Skin epidermis (tissue), 12 donors: Measurements from ENCODE around the gene CSF2RB.

ENCODE experiments used
- H3K27ac ChIP-seq, 21 experiments: fragments of 200-600 bp; sonication (generic) in 11 of 21; one replicate each; pipeline ENCODE4 v1.5.0; 2020; ENCODE audit warnings: mild to moderate bottlenecking in 3 of 21, inconsistent platforms in 2 of 21, moderate library complexity in 2 of 21
- H3K4me3 ChIP-seq, 7 experiments: fragments of 200-600 bp; sonication (generic) in 2 of 7; one replicate each; pipeline ENCODE4 v1.5.0; 2020; ENCODE audit warnings: inconsistent platforms in 2 of 7, mild to moderate bottlenecking in 2 of 7, moderate library complexity in 1 of 7

Gene CSF2RB

GRCh38 chr22:36930041-36930935 lies 16.9 kb downstream of the CSF2RB start:
- Histone ChIP-seq H3K27ac (no peak overlapping the region), H3K4me3 (no peak overlapping the region)

GRCh38 chr22:36931446-36931845 lies 18.0 kb downstream of the CSF2RB start:
- Histone ChIP-seq H3K4me3 (no peak overlapping the region), H3K27ac (no peak overlapping the region)

DNA sequence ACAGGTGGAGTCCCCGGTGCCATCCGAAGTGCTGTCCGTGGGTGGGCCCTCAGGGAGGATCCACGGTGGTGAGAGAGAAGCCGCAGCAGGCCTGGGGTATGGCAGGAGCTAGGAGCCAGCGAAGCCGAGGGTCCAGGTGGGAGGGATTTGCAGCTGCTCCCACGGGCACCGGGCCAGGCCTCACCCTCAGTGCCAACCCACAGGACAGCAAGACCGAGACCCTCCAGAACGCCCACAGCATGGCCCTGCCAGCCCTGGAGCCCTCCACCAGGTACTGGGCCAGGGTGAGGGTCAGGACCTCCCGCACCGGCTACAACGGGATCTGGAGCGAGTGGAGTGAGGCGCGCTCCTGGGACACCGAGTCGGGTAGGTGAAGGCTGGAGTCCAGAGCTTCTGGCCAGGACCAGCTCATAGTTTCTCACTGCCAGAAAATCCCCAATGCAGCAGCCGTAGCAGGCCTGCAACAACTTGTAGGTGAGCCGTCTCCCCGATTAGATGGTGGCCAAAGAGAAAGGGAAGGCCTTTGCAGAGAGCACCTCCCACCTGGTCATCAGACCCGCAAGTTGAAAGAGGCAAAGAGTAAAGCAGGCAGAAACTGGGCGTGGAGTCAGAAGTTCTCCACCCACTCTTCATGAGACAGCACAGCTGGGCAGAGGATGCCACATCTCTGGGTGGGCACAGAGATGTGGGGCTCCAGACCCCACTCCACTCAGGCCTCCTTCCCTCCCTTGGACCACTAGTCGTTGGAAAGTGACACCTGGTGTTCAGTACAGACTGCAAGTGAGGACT lies 20.4 kb downstream of the CSF2RB start:
- Histone ChIP-seq H3K4me3 (no peak overlapping the region), H3K27ac (no peak overlapping the region)

GRCh38 chr22:36934418-36935312 lies 21.2 kb downstream of the CSF2RB start:
- no peak overlapping the region for H3K4me3 ChIP-seq
- no peak overlapping the region for H3K27ac ChIP-seq

DNA sequence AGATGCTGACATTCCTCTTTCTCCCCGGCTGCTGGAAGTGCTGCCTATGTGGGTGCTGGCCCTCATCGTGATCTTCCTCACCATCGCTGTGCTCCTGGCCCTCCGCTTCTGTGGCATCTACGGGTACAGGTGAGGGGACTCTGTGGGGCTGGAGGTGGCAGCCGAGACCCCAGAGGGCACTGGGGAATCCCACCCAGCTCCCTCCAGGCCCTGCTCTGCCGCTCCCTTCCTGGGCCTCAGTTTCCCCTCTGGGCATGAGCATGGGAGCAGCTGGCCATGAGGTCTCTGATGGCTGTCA lies 21.8 kb downstream of the CSF2RB start:
- no peak overlapping the region for H3K27ac ChIP-seq

DNA sequence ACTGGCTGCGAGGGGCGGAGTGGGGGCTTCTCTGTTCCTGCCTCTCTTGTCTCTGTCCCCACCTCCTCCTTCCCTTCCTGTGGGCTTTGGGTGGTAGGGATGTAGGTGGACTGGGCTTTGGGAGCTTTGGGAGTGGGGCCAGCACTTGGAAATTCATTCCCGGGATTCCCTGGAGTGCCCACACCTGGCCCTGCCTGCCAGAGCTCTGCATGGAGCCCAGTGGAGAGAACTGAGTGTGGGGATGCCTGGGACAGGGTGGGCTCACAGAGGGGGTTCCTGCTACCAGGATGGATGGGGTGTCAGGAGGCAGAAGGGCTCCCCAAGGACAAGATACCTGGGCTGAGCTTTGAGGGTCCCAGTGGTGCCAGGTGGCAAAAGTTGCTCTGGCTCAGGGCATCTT lies 22.3 kb downstream of the CSF2RB start:
- peak overlapping the region in 2 of 21 experiments; percentile 3 to 27 for H3K27ac ChIP-seq
- no peak overlapping the region for H3K4me3 ChIP-seq

More for the DNA sequence above, 21.8 kb downstream of the CSF2RB start:
- no peak overlapping the region for H3K4me3 ChIP-seq

- no peak overlapping the region for H3K4me3 ChIP-seq
- peak overlapping the region in 3 of 21 experiments; percentile 3 to 30 (median 27) for H3K27ac ChIP-seq
Observed at GRCh38 chr22:36936362-36937116, 23.1 kb downstream of the CSF2RB start.

DNA sequence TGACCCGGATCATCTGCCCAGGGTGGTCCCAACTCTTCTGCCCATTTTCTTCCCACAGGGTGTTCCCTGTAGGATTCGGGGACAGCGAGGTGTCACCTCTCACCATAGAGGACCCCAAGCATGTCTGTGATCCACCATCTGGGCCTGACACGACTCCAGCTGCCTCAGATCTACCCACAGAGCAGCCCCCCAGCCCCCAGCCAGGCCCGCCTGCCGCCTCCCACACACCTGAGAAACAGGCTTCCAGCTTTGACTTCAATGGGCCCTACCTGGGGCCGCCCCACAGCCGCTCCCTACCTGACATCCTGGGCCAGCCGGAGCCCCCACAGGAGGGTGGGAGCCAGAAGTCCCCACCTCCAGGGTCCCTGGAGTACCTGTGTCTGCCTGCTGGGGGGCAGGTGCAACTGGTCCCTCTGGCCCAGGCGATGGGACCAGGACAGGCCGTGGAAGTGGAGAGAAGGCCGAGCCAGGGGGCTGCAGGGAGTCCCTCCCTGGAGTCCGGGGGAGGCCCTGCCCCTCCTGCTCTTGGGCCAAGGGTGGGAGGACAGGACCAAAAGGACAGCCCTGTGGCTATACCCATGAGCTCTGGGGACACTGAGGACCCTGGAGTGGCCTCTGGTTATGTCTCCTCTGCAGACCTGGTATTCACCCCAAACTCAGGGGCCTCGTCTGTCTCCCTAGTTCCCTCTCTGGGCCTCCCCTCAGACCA lies 24.0 kb downstream of the CSF2RB start:
- Histone ChIP-seq H3K4me3 (no peak overlapping the region), H3K27ac (peak overlapping the region in 2 of 21 experiments; percentile 27 to 31)

DNA sequence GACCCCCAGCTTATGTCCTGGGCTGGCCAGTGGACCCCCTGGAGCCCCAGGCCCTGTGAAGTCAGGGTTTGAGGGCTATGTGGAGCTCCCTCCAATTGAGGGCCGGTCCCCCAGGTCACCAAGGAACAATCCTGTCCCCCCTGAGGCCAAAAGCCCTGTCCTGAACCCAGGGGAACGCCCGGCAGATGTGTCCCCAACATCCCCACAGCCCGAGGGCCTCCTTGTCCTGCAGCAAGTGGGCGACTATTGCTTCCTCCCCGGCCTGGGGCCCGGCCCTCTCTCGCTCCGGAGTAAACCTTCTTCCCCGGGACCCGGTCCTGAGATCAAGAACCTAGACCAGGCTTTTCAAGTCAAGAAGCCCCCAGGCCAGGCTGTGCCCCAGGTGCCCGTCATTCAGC lies 24.6 kb downstream of the CSF2RB start:
- no peak overlapping the region for H3K4me3 ChIP-seq
- no peak overlapping the region for H3K27ac ChIP-seq

DNA sequence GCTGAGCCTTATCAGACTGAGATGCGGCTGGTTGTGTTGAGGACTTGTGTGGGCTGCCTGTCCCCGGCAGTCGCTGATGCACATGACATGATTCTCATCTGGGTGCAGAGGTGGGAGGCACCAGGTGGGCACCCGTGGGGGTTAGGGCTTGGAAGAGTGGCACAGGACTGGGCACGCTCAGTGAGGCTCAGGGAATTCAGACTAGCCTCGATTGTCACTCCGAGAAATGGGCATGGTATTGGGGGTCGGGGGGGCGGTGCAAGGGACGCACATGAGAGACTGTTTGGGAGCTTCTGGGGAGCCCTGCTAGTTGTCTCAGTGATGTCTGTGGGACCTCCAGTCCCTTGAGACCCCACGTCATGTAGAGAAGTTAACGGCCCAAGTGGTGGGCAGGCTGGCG lies 25.5 kb downstream of the CSF2RB start:
- H3K27ac ChIP-seq = no peak overlapping the region
- H3K4me3 ChIP-seq = no peak overlapping the region

DNA sequence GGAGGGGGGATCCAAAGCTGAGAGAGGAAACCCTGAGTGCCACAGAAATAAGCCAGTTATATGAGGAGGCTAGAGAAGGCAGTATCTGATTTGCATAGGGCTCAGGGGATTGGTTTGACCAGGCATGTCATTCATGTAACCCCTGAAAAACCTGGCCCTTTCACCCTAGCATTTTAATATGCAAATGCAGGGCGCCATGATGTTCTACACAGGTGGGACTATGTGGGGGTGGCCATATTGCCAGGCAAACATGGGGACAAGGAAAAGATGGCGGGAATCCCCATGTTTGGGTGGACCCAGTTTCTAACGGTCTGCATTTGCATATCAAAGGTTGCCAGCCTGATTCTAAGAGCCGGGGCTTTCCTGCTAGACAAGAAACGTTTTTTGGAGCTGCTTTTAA lies 27.2 kb downstream of the CSF2RB start:
- Histone ChIP-seq H3K4me3 (no peak overlapping the region), H3K27ac (no peak overlapping the region)

- H3K27ac ChIP-seq = peak overlapping the region in 1 of 21 experiments; percentile 24
- no peak overlapping the region for H3K4me3 ChIP-seq
Observed at GRCh38 chr22:36942556-36942955, 29.1 kb downstream of the CSF2RB start.

DNA sequence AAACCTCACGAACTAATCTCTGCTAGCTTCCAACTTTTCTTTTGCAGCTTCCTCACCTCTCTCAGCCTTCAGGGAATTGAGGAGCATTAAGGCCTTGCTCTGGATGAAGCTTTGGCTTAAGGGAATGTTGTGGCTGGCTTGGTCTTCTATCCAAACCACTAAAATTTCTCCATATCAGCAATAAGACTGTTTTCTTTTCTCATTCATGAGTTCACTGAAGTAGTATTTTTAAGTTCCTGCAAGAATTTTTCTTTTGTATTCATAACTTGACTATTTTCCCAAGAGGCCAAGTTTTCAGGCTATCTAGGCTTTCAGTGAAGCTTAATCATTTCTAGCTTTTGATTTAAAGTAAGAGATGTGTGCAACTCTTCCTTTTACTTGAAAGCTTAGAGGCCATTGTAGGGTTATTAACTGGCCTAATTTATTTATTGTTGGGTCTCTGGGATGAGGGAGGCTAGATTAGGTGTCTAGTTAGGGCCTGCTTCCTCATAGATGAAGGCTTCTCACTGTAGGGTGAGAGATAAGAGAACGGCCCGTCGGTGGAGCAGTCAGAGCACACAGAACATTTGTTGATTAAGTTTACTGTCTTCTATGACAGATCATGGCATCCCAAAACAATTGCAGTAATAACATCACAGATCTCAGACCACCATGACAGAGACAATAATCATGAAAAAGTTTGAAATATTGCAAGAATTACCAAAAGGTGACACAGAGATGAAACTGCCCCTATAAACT lies 33.2 kb downstream of the CSF2RB start:
- Histone ChIP-seq H3K27ac (no peak overlapping the region), H3K4me3 (no peak overlapping the region)

DNA sequence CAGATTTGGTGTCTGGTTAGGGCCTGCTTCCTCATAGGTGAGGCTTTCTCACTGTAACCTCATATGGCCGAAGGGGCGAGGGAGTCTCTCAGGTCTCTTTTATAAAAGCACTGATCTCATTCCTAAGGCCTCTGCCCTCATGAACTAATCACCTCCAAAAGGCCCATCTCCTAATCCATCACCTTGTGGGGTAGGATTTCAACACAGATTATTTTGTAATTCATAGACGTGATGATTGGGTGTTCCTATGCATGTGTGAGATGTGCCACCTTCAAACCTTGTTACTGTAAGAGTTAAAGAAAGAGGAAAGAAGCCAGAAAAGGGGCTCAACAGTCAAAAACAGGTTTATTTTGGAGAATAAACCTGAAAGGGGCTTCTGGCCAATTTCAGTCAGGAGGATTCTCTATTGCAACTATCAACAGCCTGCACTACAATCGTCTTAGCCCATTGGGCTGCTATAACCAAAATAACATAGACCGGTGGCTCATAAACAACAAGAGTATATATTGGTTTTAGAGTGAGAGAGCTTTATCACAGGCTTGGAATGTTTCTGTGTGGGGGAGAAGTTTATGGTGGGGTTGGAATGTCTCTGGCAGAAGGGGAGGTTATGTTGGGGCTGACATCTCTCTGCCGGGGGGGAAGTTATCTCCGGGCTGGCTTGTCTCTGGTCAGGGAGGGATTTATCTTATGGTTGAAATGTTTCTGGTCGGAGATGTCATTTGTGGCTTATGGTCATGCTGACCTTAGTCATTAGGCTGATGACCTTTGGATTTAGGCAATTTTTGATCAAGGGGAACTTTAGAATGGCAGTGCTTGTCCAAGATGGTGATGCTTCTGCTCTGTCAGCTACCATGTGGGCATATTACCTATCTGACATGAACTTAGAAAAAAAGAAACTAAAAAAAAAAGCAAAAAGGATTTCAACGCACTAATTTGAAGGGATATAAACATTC lies 35.1 kb downstream of the CSF2RB start:
- Histone ChIP-seq H3K27ac (no peak overlapping the region), H3K4me3 (no peak overlapping the region)

GRCh38 chr22:36950797-36951590 lies 37.6 kb downstream of the CSF2RB start:
- no peak overlapping the region for H3K27ac ChIP-seq
- H3K4me3 ChIP-seq = no peak overlapping the region

DNA sequence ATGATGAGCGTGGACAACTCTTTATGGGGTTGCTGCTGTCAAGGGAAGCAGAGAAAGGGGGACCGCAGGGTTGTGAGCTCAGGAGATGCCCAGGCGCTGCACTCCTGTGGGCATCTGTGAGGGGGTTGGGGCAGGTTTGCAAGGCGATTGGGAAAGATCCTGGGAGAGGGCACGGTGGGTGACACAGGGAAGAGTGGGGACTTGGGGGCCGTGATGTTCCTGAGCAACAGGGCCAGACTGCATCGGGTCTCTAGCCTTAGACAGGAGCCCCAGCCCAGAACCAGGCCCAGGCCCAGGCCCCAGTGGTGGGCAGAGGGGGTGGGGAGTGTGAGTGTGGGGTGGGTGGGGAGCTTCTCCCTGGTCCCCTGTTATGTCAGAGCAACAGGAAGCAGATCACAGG lies 38.3 kb downstream of the CSF2RB start:
- Histone ChIP-seq H3K27ac (no peak overlapping the region), H3K4me3 (no peak overlapping the region)
